Measurements from ENCODE around the gene MED20. TPM values are rescaled to one million over a fixed set of nuclear protein-coding genes. Genes with fewer than 3 reads are reported as not detected.

Gene MED20
- total RNA-seq, result 10 to 100 TPM; 25.5 to 33.0 TPM

DNA sequence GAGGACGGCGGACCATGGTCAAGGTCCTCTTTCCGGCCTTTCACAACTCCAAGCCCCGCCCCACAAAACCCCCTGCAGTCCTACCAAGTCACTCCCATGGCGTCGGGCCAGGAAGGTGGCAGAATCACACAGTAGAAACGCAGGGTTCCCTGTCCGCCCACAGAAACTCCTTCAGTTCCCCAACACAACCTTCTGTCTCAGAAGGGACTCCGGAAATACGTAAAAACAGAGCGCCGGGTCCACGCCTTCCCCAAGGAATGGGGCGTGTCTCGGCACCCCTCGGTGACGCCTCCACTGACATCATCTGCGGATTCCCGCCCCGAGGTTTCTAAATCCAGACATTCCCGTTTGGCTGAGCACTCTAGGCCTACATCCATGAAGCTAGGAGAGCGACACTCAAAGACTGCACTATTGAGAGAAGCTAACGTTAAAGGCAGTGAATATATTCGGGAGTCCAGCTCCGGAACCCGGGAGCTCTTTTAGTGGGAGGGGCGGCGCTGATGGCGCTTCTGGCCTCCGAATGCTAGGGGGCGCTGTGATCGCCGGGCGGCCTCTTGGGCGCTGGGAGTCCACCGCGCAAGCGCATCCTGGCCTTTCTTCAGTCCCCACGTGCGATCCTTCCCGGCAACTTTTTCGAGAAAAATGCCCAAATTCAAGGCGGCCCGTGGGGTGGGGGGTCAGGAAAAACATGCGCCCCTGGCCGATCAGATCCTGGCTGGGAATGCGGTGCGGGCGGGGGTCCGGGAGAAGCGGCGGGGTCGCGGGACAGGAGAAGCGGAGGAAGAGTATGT is at the start of gene MED20, which contains the start of gene BYSL:
Gene MED20, minus strand, starts transcription at position 219 of the 791 bp plus-strand sequence. Its CDS starts 121 bp downstream, at position 98.
Gene BYSL, plus strand, starts transcription at position 579 of the 791 bp plus-strand sequence. Its CDS starts 64 bp downstream, at position 643.
- peak within 1 kb of the TSS; percentile 88 for H3K4me3 Mint-ChIP-seq
- H3K36me3 Mint-ChIP-seq, result peaks cover 22% of the 10 kb centered on the region
- DNase-seq (ENCODE audit: low spot score), result peak; percentile 96
- no peaks in the 10 kb centered on the region for H3K27me3 Mint-ChIP-seq
- peak within 1 kb of the TSS; percentile 98 for H3K27ac Mint-ChIP-seq
- H3K4me1 Mint-ChIP-seq (ENCODE audit: low read depth in 2 of 2), result peaks cover 47 to 61% of the 10 kb centered on the region in 2 donors
- H3K9me3 Mint-ChIP-seq, result no peaks in the 10 kb centered on the region
- peak; percentile 94 to 96 for ATAC-seq

DNA sequence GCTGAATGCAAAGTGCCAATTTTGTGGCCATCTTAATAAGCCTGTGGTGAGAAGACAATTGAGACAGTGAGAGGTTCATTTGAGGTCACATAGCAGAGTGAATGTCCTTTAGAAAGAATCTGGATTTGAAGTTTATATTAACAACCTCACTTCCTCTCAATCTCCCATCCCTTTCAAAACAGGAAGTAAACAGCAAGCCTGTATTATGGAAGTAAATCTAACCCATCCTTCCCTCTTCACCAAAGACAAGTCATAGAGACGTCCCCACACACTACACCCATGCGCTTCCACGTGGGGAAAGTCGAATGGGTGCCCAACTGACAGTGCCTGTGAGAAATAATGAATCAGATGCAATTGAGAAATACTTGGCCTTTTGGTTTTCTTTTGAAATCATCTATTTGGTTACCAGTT is 49.5 kb upstream of the MED20 start:
- Mint-ChIP-seq H3K27ac (peak overlapping the region; percentile 90), H3K9me3 (no peaks in the 10 kb centered on the region), H3K4me3 (peak overlapping the region; percentile 69), H3K27me3 (no peaks in the 10 kb centered on the region), H3K4me1 (ENCODE audit: low read depth in 2 of 2) (peaks cover 41 to 49% of the 10 kb centered on the region in 2 donors), H3K36me3 (no peaks in the 10 kb centered on the region)
- peak; percentile 70 for DNase-seq (ENCODE audit: low spot score)
- ATAC-seq, result peak; percentile 91 to 95

GRCh38 chr6:41967312-41968287 is 46.7 kb upstream of the MED20 start:
- ATAC-seq (no peak), DNase-seq (ENCODE audit: low spot score) (no peak)
- H3K4me3 Mint-ChIP-seq, result peak overlapping the region; percentile 10
- no peaks in the 10 kb centered on the region for H3K36me3 Mint-ChIP-seq
- no peaks in the 10 kb centered on the region for H3K27me3 Mint-ChIP-seq
- H3K27ac Mint-ChIP-seq, result peak overlapping the region; percentile 73
- peaks cover 49 to 51% of the 10 kb centered on the region in 2 donors for H3K4me1 Mint-ChIP-seq (ENCODE audit: low read depth in 2 of 2)
- H3K9me3 Mint-ChIP-seq, result no peaks in the 10 kb centered on the region

DNA sequence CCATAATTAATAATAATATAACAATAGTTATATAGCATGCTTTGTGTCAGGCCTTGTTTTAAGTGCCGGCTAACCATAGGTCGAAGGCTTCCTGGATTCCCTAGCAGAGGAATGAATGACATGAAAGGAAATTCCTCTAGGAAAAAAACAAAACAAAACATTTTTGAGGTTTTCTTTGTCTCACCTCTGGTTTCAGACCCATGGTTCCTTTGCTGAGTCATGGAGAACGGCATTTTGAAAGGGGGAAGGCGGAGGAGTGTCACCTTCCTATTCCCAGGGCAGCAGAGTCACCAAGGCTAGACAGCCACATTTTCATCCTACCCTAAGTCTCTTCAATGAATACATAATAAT is 46.0 kb upstream of the MED20 start:
- Mint-ChIP-seq H3K27ac (peak overlapping the region; percentile 73), H3K36me3 (no peaks in the 10 kb centered on the region), H3K4me1 (ENCODE audit: low read depth in 2 of 2) (peaks cover 46 to 49% of the 10 kb centered on the region in 2 donors), H3K9me3 (no peaks in the 10 kb centered on the region), H3K27me3 (no peaks in the 10 kb centered on the region), H3K4me3 (no peak overlapping the region)
- ATAC-seq, result no peak
- DNase-seq (ENCODE audit: low spot score), result no peak

DNA sequence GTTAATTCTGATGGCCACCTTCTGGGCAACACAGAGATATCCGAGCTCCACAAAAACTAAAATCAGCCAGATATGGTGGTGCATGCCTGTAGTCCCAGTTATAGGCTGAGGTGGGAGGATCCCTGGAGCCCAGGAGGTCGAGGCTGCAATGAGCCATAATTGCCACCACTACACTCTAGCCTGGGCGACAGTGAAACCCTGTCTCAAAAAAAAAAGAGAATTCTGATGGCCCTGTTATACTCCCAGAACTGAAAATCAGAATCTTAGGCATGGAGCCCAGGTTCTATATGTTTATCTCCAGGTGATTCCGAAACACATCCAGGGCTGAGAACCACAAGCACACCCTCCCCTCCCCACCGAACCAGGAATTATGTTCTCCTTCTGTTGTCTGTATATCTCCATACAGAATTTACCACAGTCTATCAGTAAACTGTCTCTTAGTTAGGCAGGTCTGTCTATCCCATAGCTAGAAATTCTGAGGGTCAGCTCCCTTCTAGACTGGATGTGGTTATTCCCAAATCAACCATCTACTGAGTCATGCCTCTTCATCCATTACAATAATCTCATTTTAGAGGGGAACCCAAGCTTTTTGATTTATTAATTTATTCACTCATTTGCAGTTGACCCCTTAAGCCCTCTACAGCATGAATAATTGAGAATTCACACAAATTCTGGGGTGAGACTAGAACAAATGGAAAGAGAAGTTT is 45.4 kb upstream of the MED20 start:
- Mint-ChIP-seq H3K27me3 (no peaks in the 10 kb centered on the region), H3K4me3 (no peak overlapping the region), H3K36me3 (no peaks in the 10 kb centered on the region), H3K4me1 (ENCODE audit: low read depth in 2 of 2) (peaks cover 52 to 55% of the 10 kb centered on the region in 2 donors), H3K9me3 (no peaks in the 10 kb centered on the region), H3K27ac (peak overlapping the region; percentile 22 to 73)
- ATAC-seq (no peak), DNase-seq (ENCODE audit: low spot score) (no peak)

GRCh38 chr6:41965429-41966213 is 44.7 kb upstream of the MED20 start:
- Mint-ChIP-seq H3K36me3 (no peaks in the 10 kb centered on the region), H3K9me3 (no peaks in the 10 kb centered on the region), H3K27me3 (no peaks in the 10 kb centered on the region), H3K4me1 (ENCODE audit: low read depth in 2 of 2) (peaks cover 50 to 54% of the 10 kb centered on the region in 2 donors), H3K27ac (peak overlapping the region; percentile 22 to 43), H3K4me3 (no peak overlapping the region)
- ATAC-seq, result no peak
- DNase-seq (ENCODE audit: low spot score), result no peak

- peaks cover 47 to 58% of the 10 kb centered on the region in 2 donors for H3K4me1 Mint-ChIP-seq (ENCODE audit: low read depth in 2 of 2)
- H3K9me3 Mint-ChIP-seq, result no peaks in the 10 kb centered on the region
- no peaks in the 10 kb centered on the region for H3K27me3 Mint-ChIP-seq
- ATAC-seq (peak; percentile 19 to 30), DNase-seq (ENCODE audit: low spot score) (no peak)
- H3K4me3 Mint-ChIP-seq, result no peak overlapping the region
- peak overlapping the region; percentile 0 to 33 for H3K27ac Mint-ChIP-seq
- H3K36me3 Mint-ChIP-seq, result no peaks in the 10 kb centered on the region
Observed at GRCh38 chr6:41964201-41964887, 43.4 kb upstream of the MED20 start.

- H3K4me3 Mint-ChIP-seq, result peak overlapping the region; percentile 42
- peak overlapping the region; percentile 0 to 33 for H3K27ac Mint-ChIP-seq
- H3K9me3 Mint-ChIP-seq, result no peaks in the 10 kb centered on the region
- peaks cover 6% of the 10 kb centered on the region for H3K36me3 Mint-ChIP-seq
- peaks cover 54 to 67% of the 10 kb centered on the region in 2 donors for H3K4me1 Mint-ChIP-seq (ENCODE audit: low read depth in 2 of 2)
- DNase-seq (ENCODE audit: low spot score) (no peak), ATAC-seq (no peak)
- H3K27me3 Mint-ChIP-seq, result no peaks in the 10 kb centered on the region
Observed at GRCh38 chr6:41963371-41963770, 42.4 kb upstream of the MED20 start.

DNA sequence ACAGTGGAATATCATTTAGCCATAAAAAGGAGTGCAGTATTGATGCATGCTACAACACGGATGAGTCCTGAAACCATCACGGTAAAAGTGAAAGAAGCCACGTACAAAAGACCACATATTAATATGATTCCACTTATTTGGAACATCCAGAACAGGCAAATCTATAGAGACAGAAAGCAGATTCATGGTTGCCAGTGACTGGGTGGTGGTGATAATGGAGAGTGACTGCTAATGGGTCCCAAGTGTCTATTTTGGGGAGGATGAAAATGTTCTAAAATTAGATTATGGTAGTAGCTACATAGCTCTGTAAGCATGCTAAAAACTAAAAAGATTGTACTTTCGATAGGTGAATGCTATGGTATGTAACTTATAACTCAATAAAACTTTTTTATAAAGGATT is 39.1 kb upstream of the MED20 start:
- Mint-ChIP-seq H3K36me3 (peaks cover 6% of the 10 kb centered on the region), H3K27ac (peak overlapping the region; percentile 90 to 94), H3K4me3 (peak overlapping the region; percentile 82), H3K4me1 (ENCODE audit: low read depth in 2 of 2) (peaks cover 48 to 75% of the 10 kb centered on the region in 2 donors), H3K9me3 (no peaks in the 10 kb centered on the region), H3K27me3 (no peaks in the 10 kb centered on the region)
- no peak for DNase-seq (ENCODE audit: low spot score)
- no peak for ATAC-seq

- Mint-ChIP-seq H3K36me3 (peaks cover 6% of the 10 kb centered on the region), H3K27me3 (no peaks in the 10 kb centered on the region), H3K9me3 (no peaks in the 10 kb centered on the region), H3K27ac (peak overlapping the region; percentile 90 to 94), H3K4me3 (peak overlapping the region; percentile 76), H3K4me1 (ENCODE audit: low read depth in 2 of 2) (peaks cover 47 to 71% of the 10 kb centered on the region in 2 donors)
- ATAC-seq (peak; percentile 67 to 75), DNase-seq (ENCODE audit: low spot score) (no peak)
Observed at GRCh38 chr6:41958022-41958856, 37.3 kb upstream of the MED20 start.

DNA sequence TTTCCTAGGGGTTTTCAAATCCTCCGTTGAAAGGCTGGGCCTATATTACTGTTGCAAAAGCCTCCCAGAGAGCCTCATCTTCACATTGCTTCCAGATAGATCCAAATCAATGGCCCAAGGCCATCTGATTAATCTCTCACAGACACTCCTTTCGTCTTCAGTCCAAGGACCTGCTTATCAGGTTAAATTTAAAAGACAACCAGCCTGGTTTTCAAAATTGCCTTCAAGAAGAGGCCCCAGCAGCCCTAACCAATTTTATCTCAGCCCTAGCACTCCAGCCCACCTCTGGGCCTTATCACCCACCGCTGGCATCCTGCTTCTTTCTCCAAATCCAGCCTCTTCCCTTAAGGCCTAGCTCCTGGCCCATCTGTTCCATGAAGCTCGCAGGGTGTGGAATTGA is 36.2 kb upstream of the MED20 start:
- Mint-ChIP-seq H3K9me3 (no peaks in the 10 kb centered on the region), H3K27me3 (no peaks in the 10 kb centered on the region), H3K36me3 (peaks cover 6% of the 10 kb centered on the region), H3K27ac (peak overlapping the region; percentile 90 to 94), H3K4me3 (no peak overlapping the region), H3K4me1 (ENCODE audit: low read depth in 2 of 2) (peaks cover 46 to 76% of the 10 kb centered on the region in 2 donors)
- no peak for DNase-seq (ENCODE audit: low spot score)
- no peak for ATAC-seq
